RWPE1 (cell line): ENCODE results near the gene HACD2.
"Not testable (repeated sequence)": the region's sequence is repeated elsewhere in the genome, so short reads cannot be mapped to it uniquely, and the experiment has no call there.

ENCODE experiments used
- CTCF ChIA-PET: fragments of 350-600 bp; sonication (Branson Sonifier 250); formaldehyde crosslinking; extraction: SDS; loops from one replicate; lab custom pipeline; 2021; lab: Yijun Ruan, JAX
- POLR2A ChIA-PET: fragments of 400-600 bp; formaldehyde crosslinking; extraction: SDS; loops from one replicate; lab custom pipeline; 2020; ENCODE audit warnings: antibody characterized with exemption; ENCODE audit not compliant: low non-redundant PET; lab: Yijun Ruan, JAX
- DNase-seq: peaks from one replicate; pipeline ENCODE4 v3.0.0; 2012; ENCODE audit warnings: low spot score
- H3K27ac ChIP-seq: fragments of 450-650 bp; 2 replicates; pipeline ENCODE4 v1.5.1; 2017
- CTCF ChIP-seq: fragments of 450-650 bp; conservative IDR thresholded peaks from 2 replicates; pipeline ENCODE4 v1.5.1; 2017; ENCODE audit warnings: low read depth, mild to moderate bottlenecking

The HACD2 gene

GRCh38 chr3:123488645-123489347 is 96.1 kb downstream of the HACD2 start:
- H3K27ac ChIP-seq, result no peak overlapping the region
- no peak for TF ChIP-seq CTCF
- DNase-seq, result no peak
- ChIA-PET CTCF (interaction anchor here (0.7 to 1.2 kb wide), 7 partner anchors 9 to 164 kb away, joined by 3 to 8 read pairs (median 4); no protein-coding TSS in a partner anchor), POLR2A (no interaction called here)

GRCh38 chr3:123487063-123487462 is 97.8 kb downstream of the HACD2 start:
- POLR2A ChIA-PET, result not testable (repeated sequence)

GRCh38 chr3:123486460-123486859 is 98.4 kb downstream of the HACD2 start:
- no peak for TF ChIP-seq CTCF
- POLR2A ChIA-PET, result no interaction called here
- no peak for DNase-seq
- H3K27ac ChIP-seq, result no peak overlapping the region
- CTCF ChIA-PET, result interaction anchor here (0.6 kb wide), 1 partner anchor 59 kb away, joined by 4 read pairs; no protein-coding TSS in a partner anchor

More at GRCh38 chr3:123487063-123487462, 97.8 kb downstream of the HACD2 start:
- CTCF ChIA-PET, DNase-seq, H3K27ac ChIP-seq: not testable (repeated sequence)

- DNase-seq, result no peak
- POLR2A ChIA-PET, result no interaction called here
- H3K27ac ChIP-seq, result no peak overlapping the region
- TF ChIP-seq CTCF, result no peak
- CTCF ChIA-PET, result no interaction called here
These were observed 99.3 kb downstream of the HACD2 start for GRCh38 chr3:123485551-123485950.

GRCh38 chr3:123483146-123483545 is 101.7 kb downstream of the HACD2 start:
- CTCF ChIA-PET, result interaction anchor here (0.6 kb wide), 1 partner anchor 135 kb away, joined by 4 read pairs; no protein-coding TSS in a partner anchor

GRCh38 chr3:123481722-123482457 is 103.0 kb downstream of the HACD2 start:
- CTCF ChIA-PET, result no interaction called here
- POLR2A ChIA-PET, result no interaction called here

More at GRCh38 chr3:123483146-123483545, 101.7 kb downstream of the HACD2 start:
- H3K27ac ChIP-seq, result no peak overlapping the region
- POLR2A ChIA-PET, result no interaction called here
- no peak for TF ChIP-seq CTCF
- no peak for DNase-seq

More at GRCh38 chr3:123481722-123482457, 103.0 kb downstream of the HACD2 start:
- no peak for DNase-seq
- no peak overlapping the region for H3K27ac ChIP-seq
- TF ChIP-seq CTCF, result no peak
